AG04449 (cell line): Measurements from ENCODE around the gene PLRG1.

Experiments
- CTCF ChIA-PET: fragments of 350-600 bp; formaldehyde crosslinking; extraction: SDS; loops from one replicate; lab custom pipeline; 2021; ENCODE audit warnings: antibody characterized with exemption; lab: Yijun Ruan, JAX
- POLR2A ChIA-PET: fragments of 400-600, 350-600 bp; formaldehyde crosslinking; extraction: SDS; loops from one replicate; lab custom pipeline; 2020; ENCODE audit warnings: antibody characterized with exemption, inconsistent platforms; lab: Yijun Ruan, JAX
- DNase-seq: peaks from one replicate; pipeline ENCODE4 v3.0.0-alpha.2; 2010; ENCODE audit warnings: low read depth, low spot score
- H3K4me3 ChIP-seq: 2 replicates; pipeline ENCODE4 v1.5.1; 2011; ENCODE audit warnings: low read depth, mild to moderate bottlenecking, control low read depth, low read length
- TF ChIP-seq, protein P1 (sequence below): IDR thresholded peaks from one replicate; pipeline ENCODE4 v1.5.1; 2011; ENCODE audit warnings: mild to moderate bottlenecking, moderate library complexity, low read length, control low read depth, inconsistent platforms; ENCODE audit not compliant: insufficient read depth; ENCODE audit errors: missing control alignments

The PLRG1 gene

DNA sequence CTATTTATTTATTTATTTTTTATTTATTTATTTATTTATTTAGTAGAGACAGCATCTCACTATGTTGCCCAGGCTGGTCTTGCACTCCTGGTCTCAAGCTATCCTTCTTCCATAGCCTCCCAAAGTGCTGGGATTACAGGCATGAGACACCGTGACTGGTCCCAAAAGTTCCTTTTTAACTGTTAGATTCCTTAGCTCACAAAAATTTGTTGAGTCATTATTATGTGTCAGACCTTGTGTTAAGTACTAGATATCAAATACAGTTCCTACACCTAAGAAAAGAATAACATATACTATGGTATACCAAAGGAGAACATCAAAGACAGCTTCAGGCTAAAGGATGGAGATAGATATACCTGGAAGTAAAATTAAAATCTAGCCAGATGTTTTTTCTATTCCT is 28.7 kb upstream of the PLRG1 start:
- no peak overlapping the region for H3K4me3 ChIP-seq
- POLR2A ChIA-PET, result no interaction called here
- CTCF ChIA-PET, result interaction anchor here (1.1 to 2.0 kb wide), 2 partner anchors 19 to 40 kb away, joined by 3 to 7 read pairs; no protein-coding TSS in a partner anchor
- TF ChIP-seq, protein P1, sequence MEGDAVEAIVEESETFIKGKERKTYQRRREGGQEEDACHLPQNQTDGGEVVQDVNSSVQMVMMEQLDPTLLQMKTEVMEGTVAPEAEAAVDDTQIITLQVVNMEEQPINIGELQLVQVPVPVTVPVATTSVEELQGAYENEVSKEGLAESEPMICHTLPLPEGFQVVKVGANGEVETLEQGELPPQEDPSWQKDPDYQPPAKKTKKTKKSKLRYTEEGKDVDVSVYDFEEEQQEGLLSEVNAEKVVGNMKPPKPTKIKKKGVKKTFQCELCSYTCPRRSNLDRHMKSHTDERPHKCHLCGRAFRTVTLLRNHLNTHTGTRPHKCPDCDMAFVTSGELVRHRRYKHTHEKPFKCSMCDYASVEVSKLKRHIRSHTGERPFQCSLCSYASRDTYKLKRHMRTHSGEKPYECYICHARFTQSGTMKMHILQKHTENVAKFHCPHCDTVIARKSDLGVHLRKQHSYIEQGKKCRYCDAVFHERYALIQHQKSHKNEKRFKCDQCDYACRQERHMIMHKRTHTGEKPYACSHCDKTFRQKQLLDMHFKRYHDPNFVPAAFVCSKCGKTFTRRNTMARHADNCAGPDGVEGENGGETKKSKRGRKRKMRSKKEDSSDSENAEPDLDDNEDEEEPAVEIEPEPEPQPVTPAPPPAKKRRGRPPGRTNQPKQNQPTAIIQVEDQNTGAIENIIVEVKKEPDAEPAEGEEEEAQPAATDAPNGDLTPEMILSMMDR, result no peak
- no peak for DNase-seq

DNA sequence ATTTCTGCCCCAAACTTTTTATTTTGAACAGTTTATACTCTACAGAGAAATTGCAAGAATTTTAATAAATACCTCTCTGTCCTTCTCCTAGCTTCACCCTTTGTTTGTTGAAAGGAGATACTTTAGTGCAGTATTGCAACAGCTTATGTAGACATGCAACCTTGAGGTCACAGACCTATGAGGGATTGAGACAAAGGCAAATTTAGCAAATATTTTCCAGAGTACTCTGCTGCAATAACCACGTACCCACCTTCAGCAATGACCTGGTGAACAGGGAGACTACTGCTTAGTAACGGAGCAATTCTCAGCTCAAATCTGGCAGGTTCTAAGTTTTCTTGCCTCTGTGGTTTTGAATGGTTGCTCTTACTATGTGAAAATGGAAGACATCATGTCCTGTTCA is 27.1 kb upstream of the PLRG1 start:
- CTCF ChIA-PET, result interaction anchor here (0.8 to 2.0 kb wide), 3 partner anchors 16 to 41 kb away, joined by 3 to 7 read pairs (median 3); no protein-coding TSS in a partner anchor
- DNase-seq, result no peak
- POLR2A ChIA-PET, result no interaction called here
- TF ChIP-seq, protein P1, result no peak
- no peak overlapping the region for H3K4me3 ChIP-seq

DNA sequence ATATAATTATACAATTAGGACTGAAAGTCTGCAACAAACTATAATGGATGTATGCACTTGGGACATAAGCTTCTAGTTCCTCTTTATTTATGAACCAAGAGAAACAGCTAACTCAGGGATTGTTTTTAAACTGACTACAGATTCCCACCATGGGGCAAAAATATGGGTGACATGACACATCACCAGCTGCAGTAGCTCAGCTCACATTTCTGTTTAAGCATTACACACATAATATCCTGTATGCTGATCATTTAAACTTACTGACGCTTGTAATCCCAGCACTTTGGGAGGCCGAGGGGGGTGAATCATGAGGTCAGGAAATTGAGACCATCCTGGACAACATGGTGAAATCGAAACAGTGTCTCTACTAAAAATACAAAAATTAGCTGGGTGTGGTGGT is 24.1 kb upstream of the PLRG1 start:
- TF ChIP-seq, protein P1, result no peak
- no peak overlapping the region for H3K4me3 ChIP-seq
- ChIA-PET POLR2A (no interaction called here), CTCF (interaction anchor here (0.8 to 1.4 kb wide), 3 partner anchors 15 to 45 kb away, joined by 3 to 7 read pairs (median 4); no protein-coding TSS in a partner anchor)
- no peak for DNase-seq

DNA sequence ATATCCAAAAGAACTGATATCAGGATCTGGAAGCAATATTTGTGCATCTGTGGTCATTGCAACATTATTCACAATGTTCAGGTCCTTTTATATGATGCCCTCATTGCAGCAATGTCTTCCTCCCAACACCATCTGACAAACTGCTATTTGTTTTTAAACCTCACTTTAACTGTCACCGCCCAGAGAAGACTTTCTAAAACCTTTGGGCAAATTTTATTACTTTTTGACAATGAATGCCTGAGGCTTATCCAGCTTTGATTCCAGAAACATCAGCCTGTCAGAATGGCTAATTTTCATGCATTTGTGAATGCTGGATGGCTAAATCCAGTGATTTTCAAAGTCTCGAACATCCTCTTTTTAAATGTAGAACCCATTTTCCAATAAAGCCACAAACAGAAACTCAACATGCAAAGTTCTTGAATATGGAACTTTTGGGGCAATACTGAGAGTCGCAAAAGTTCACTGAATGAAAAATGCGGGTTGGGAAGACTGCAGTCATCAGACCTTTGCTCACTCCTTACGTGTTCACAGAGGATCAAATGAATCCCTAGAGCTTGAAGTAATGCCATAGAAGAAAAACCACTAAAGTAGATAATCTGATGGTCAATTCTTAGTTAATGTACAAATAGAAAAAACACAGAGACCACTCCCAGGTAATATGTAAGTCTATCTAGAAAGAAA is 23.1 kb upstream of the PLRG1 start:
- DNase-seq, result no peak
- TF ChIP-seq, protein P1, result no peak
- POLR2A ChIA-PET, result no interaction called here
- CTCF ChIA-PET, result interaction anchor here (0.8 to 1.4 kb wide), 3 partner anchors 14 to 46 kb away, joined by 3 to 7 read pairs (median 4); no protein-coding TSS in a partner anchor
- no peak overlapping the region for H3K4me3 ChIP-seq

DNA sequence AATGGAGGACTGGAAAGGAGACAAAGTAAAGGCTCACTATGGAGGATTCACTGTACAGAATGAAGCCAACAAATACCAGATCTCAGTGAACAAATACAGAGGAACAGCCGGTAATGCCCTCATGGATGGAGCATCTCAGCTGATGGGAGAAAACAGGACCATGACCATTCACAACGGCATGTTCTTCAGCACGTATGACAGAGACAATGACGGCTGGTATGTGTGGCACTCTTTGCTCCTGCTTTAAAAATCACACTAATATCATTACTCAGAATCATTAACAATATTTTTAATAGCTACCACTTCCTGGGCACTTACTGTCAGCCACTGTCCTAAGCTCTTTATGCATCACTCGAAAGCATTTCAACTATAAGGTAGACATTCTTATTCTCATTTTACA is 19.4 kb upstream of the PLRG1 start:
- ChIA-PET POLR2A (no interaction called here), CTCF (interaction anchor here (1.0 to 1.1 kb wide), 2 partner anchors 12 to 17 kb away, joined by 3 to 4 read pairs; no protein-coding TSS in a partner anchor)
- no peak overlapping the region for H3K4me3 ChIP-seq
- DNase-seq, result no peak
- TF ChIP-seq, protein P1, result no peak

DNA sequence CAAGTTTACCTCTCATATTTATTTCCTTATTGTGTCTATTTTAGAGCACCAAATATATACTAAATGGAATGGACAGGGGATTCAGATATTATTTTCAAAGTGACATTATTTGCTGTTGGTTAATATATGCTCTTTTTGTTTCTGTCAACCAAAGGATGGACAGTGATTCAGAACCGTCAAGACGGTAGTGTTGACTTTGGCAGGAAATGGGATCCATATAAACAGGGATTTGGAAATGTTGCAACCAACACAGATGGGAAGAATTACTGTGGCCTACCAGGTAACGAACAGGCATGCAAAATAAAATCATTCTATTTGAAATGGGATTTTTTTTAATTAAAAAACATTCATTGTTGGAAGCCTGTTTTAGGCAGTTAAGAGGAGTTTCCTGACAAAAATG is 18.8 kb upstream of the PLRG1 start:
- H3K4me3 ChIP-seq, result no peak overlapping the region
- TF ChIP-seq, protein P1, result no peak
- ChIA-PET CTCF (interaction anchor here (1.0 to 2.1 kb wide), 3 partner anchors 10 to 17 kb away, joined by 3 to 8 read pairs (median 4); no protein-coding TSS in a partner anchor), POLR2A (no interaction called here)
- no peak for DNase-seq
